Measurements from ENCODE around the gene FCHSD1.

The FCHSD1 gene

DNA sequence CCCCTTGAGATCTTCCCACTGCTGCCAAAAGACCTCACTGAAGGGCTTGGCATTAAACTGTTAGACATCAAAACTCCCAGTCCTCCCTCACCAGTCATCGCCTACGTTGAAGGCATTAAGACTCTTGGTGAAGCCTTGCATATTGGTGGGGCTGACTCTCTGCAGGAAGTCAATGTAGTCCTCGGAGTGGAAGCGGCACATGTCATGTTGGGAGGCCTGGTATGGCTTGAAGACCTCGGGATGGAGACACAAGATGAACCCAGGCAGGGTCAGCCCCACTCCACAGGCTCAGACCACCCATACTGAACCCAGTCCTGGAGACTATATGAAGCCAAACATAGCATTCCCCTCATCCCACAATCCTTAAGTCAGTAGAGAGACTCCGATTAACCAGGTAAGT is 16.5 kb downstream of the FCHSD1 start:
- TF ChIP-seq TCF12 (IDR thresholded peaks at IDR 0.05; ENCODE audit: low read depth) (no peak), TEAD4 (IDR thresholded peaks at IDR 0.05) (no peak), NFIC (IDR thresholded peaks at IDR 0.05) (no peak), CEBPB (IDR thresholded peaks at IDR 0.05) (no peak), YY1 (IDR thresholded peaks at IDR 0.05; ENCODE audit: low read depth) (no peak), CREB1 (IDR thresholded peaks at IDR 0.05; ENCODE audit: low read depth) (no peak), RAD21 (IDR thresholded peaks at IDR 0.05; ENCODE audit: low read depth) (no peak), FOXM1 (IDR thresholded peaks at IDR 0.05; ENCODE audit: borderline replicate concordance, low read depth) (no peak), TAF1 (IDR thresholded peaks at IDR 0.05; ENCODE audit: low read depth) (no peak), EP300 (IDR thresholded peaks at IDR 0.05; ENCODE audit: borderline replicate concordance) (no peak), EGR1 (IDR thresholded peaks at IDR 0.05) (no peak)
- TF ChIP-seq, protein P1, sequence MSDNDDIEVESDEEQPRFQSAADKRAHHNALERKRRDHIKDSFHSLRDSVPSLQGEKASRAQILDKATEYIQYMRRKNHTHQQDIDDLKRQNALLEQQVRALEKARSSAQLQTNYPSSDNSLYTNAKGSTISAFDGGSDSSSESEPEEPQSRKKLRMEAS (IDR thresholded peaks at IDR 0.05) = no peak

GRCh38 chr5:141633871-141634561 is 17.2 kb downstream of the FCHSD1 start:
- no peak for TF ChIP-seq TEAD4 (IDR thresholded peaks at IDR 0.05)
- TF ChIP-seq, protein P1 (IDR thresholded peaks at IDR 0.05) = no peak
- no peak for TF ChIP-seq CREB1 (IDR thresholded peaks at IDR 0.05; ENCODE audit: low read depth)
- no peak for TF ChIP-seq NFIC (IDR thresholded peaks at IDR 0.05)
- TF ChIP-seq, protein P2, sequence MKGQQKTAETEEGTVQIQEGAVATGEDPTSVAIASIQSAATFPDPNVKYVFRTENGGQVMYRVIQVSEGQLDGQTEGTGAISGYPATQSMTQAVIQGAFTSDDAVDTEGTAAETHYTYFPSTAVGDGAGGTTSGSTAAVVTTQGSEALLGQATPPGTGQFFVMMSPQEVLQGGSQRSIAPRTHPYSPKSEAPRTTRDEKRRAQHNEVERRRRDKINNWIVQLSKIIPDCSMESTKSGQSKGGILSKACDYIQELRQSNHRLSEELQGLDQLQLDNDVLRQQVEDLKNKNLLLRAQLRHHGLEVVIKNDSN (IDR thresholded peaks at IDR 0.05) = no peak
- TF ChIP-seq TAF1 (IDR thresholded peaks at IDR 0.05; ENCODE audit: low read depth) = no peak
- TF ChIP-seq TCF12 (IDR thresholded peaks at IDR 0.05; ENCODE audit: low read depth) = no peak
- TF ChIP-seq ZBTB7A (IDR thresholded peaks at IDR 0.05; ENCODE audit: low read depth) = no peak
- no peak for TF ChIP-seq EP300 (IDR thresholded peaks at IDR 0.05; ENCODE audit: borderline replicate concordance)
- TF ChIP-seq EGR1 (IDR thresholded peaks at IDR 0.05) = no peak
- TF ChIP-seq FOXM1 (IDR thresholded peaks at IDR 0.05; ENCODE audit: borderline replicate concordance, low read depth) = no peak
- TF ChIP-seq RAD21 (IDR thresholded peaks at IDR 0.05; ENCODE audit: low read depth) = no peak
- TF ChIP-seq, protein P3, sequence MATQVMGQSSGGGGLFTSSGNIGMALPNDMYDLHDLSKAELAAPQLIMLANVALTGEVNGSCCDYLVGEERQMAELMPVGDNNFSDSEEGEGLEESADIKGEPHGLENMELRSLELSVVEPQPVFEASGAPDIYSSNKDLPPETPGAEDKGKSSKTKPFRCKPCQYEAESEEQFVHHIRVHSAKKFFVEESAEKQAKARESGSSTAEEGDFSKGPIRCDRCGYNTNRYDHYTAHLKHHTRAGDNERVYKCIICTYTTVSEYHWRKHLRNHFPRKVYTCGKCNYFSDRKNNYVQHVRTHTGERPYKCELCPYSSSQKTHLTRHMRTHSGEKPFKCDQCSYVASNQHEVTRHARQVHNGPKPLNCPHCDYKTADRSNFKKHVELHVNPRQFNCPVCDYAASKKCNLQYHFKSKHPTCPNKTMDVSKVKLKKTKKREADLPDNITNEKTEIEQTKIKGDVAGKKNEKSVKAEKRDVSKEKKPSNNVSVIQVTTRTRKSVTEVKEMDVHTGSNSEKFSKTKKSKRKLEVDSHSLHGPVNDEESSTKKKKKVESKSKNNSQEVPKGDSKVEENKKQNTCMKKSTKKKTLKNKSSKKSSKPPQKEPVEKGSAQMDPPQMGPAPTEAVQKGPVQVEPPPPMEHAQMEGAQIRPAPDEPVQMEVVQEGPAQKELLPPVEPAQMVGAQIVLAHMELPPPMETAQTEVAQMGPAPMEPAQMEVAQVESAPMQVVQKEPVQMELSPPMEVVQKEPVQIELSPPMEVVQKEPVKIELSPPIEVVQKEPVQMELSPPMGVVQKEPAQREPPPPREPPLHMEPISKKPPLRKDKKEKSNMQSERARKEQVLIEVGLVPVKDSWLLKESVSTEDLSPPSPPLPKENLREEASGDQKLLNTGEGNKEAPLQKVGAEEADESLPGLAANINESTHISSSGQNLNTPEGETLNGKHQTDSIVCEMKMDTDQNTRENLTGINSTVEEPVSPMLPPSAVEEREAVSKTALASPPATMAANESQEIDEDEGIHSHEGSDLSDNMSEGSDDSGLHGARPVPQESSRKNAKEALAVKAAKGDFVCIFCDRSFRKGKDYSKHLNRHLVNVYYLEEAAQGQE (IDR thresholded peaks at IDR 0.05; ENCODE audit: low read depth) = no peak
- TF ChIP-seq YY1 (IDR thresholded peaks at IDR 0.05; ENCODE audit: low read depth) = no peak
- TF ChIP-seq CEBPB (IDR thresholded peaks at IDR 0.05) = no peak

GRCh38 chr5:141632650-141633049 is 18.6 kb downstream of the FCHSD1 start:
- TF ChIP-seq TEAD4 (IDR thresholded peaks at IDR 0.05) (no peak), NFIC (IDR thresholded peaks at IDR 0.05) (peak; percentile 56)
- TF ChIP-seq, protein P3 (IDR thresholded peaks at IDR 0.05; ENCODE audit: low read depth) = no peak

GRCh38 chr5:141630570-141631140 is 20.6 kb downstream of the FCHSD1 start:
- TF ChIP-seq EGR1 (IDR thresholded peaks at IDR 0.05) = no peak
- TF ChIP-seq, protein P3 (IDR thresholded peaks at IDR 0.05; ENCODE audit: low read depth) = no peak
- TF ChIP-seq TAF1 (IDR thresholded peaks at IDR 0.05; ENCODE audit: low read depth) = no peak
- TF ChIP-seq, protein P2 (IDR thresholded peaks at IDR 0.05) = no peak
- no peak for TF ChIP-seq FOXM1 (IDR thresholded peaks at IDR 0.05; ENCODE audit: borderline replicate concordance, low read depth)
- no peak for TF ChIP-seq RAD21 (IDR thresholded peaks at IDR 0.05; ENCODE audit: low read depth)
- no peak for TF ChIP-seq ZBTB7A (IDR thresholded peaks at IDR 0.05; ENCODE audit: low read depth)
- no peak for TF ChIP-seq TCF12 (IDR thresholded peaks at IDR 0.05; ENCODE audit: low read depth)
- no peak for TF ChIP-seq NFIC (IDR thresholded peaks at IDR 0.05)
- TF ChIP-seq CEBPB (IDR thresholded peaks at IDR 0.05) = no peak
- no peak for TF ChIP-seq TEAD4 (IDR thresholded peaks at IDR 0.05)
- TF ChIP-seq YY1 (IDR thresholded peaks at IDR 0.05; ENCODE audit: low read depth) = no peak
- TF ChIP-seq, protein P1 (IDR thresholded peaks at IDR 0.05) = no peak
- no peak for TF ChIP-seq CREB1 (IDR thresholded peaks at IDR 0.05; ENCODE audit: low read depth)
- TF ChIP-seq EP300 (IDR thresholded peaks at IDR 0.05; ENCODE audit: borderline replicate concordance) = no peak

All from Ishikawa (cell line).